SK-N-SH (cell line): ENCODE data around the gene LARGE1.

Experiments used
- CHD2 ChIP-seq: fragments of 150-350 bp; IDR thresholded peaks from 2 replicates; pipeline ENCODE4 v1.6.1; 2018; ENCODE audit warnings: low read length; ENCODE audit not compliant: partially characterized antibody
- CTCF ChIP-seq: fragments of 200-600 bp; sonication (generic); IDR thresholded peaks from 2 replicates; pipeline ENCODE4 v1.6.1; 2017; ENCODE audit warnings: antibody characterized with exemption, mild to moderate bottlenecking, moderate library complexity
- POLR2AphosphoS5 ChIP-seq: IDR thresholded peaks from 2 replicates; pipeline ENCODE4 v1.6.1; 2012; ENCODE audit warnings: low read depth, low read length
- RFX5 ChIP-seq: IDR thresholded peaks from 2 replicates; pipeline ENCODE4 v1.6.1; 2012; ENCODE audit warnings: mild to moderate bottlenecking, improper control_type of control experiment, low read length
- TF ChIP-seq, protein P1 (sequence below): IDR thresholded peaks from 2 replicates; pipeline ENCODE4 v1.4.0; 2012; ENCODE audit warnings: low read depth

DNA sequence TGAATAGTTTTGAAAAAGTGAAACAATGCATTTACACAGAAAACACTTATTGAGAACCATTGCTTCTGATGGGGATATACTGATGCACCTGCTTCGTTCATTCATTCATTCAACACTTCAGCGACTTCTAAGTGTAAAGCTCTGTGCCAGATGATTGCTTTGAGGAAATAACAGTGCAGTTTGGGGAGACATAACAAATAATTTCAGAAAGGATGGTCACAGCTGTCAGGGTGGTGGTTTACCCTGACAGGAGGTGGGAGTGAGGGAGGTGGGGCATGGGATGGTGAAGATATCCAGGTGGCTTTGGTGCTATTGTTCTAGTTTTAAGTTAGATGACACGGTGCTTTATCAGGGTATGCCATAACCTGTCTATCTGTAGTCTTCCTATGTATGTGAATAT lies 344.1 kb downstream of the LARGE1 start:
- TF ChIP-seq RFX5, result no peak
- TF ChIP-seq CHD2, result no peak
- no peak for TF ChIP-seq CTCF
- TF ChIP-seq, protein P1, sequence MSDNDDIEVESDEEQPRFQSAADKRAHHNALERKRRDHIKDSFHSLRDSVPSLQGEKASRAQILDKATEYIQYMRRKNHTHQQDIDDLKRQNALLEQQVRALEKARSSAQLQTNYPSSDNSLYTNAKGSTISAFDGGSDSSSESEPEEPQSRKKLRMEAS, result no peak
- no peak for TF ChIP-seq POLR2AphosphoS5
